Natural killer cell treated with Interleukin-12 subunit alpha and Interleukin-12 subunit beta and Interleukin-15 and Interleukin-18, amount 100 ng/mL, for 72 hours (primary cell): ENCODE measurements around the gene SUCLG2. TPM values are rescaled to one million over a fixed set of nuclear protein-coding genes. Genes with fewer than 3 reads are reported as not detected.
"Not testable (repeated sequence)": the region's sequence is repeated elsewhere in the genome, so short reads cannot be mapped to it uniquely, and the experiment has no call there.

Experiments
- ATAC-seq, 2 donors: fragments of 150-1000 bp; cut with Tn5 transposase in 1 of 2; sonication (Bioruptor Pico), chemical (Tn5 transposase) in 1 of 2; 2 replicates each; pipeline ENCODE4 v1.10.0; 2021
- DNase-seq: peaks from one replicate; pipeline ENCODE4 v3.0.0; 2022; ENCODE audit warnings: low spot score
- H3K27ac Mint-ChIP-seq, 2 donors: 1 replicate in 1 of 2; 2 replicates in 1 of 2; pipeline ENCODE4 v1.8.0; 2022; ENCODE audit warnings: mixed read lengths in 2 of 2, mild to moderate bottlenecking in 1 of 2, moderate library complexity in 1 of 2
- H3K27me3 Mint-ChIP-seq, 2 donors: 1 replicate in 1 of 2; 2 replicates in 1 of 2; pipeline ENCODE4 v1.8.0; 2022; ENCODE audit warnings: mixed read lengths in 2 of 2
- H3K36me3 Mint-ChIP-seq: one replicate; pipeline ENCODE4 v1.8.0; 2022; ENCODE audit warnings: mixed read lengths
- H3K4me1 Mint-ChIP-seq, 2 donors: 1 replicate in 1 of 2; 2 replicates in 1 of 2; pipeline ENCODE4 v1.8.0; 2022; ENCODE audit warnings: low read depth in 2 of 2, mixed read lengths in 2 of 2, mild to moderate bottlenecking in 1 of 2
- H3K4me3 Mint-ChIP-seq: one replicate; pipeline ENCODE4 v1.8.0; 2022; ENCODE audit warnings: mixed read lengths
- H3K9me3 Mint-ChIP-seq: 2 replicates; pipeline ENCODE4 v1.8.0; 2022; ENCODE audit warnings: mixed read lengths
- total RNA-seq, 2 donors: library from RNA; stranded (reverse); gene quantifications; one replicate each; pipeline ENCODE4 v1.2.3, GENCODE V29; 2022

Gene SUCLG2
- total RNA-seq, 2 donors from 2014 or later: 18.9 to 28.2 TPM

DNA sequence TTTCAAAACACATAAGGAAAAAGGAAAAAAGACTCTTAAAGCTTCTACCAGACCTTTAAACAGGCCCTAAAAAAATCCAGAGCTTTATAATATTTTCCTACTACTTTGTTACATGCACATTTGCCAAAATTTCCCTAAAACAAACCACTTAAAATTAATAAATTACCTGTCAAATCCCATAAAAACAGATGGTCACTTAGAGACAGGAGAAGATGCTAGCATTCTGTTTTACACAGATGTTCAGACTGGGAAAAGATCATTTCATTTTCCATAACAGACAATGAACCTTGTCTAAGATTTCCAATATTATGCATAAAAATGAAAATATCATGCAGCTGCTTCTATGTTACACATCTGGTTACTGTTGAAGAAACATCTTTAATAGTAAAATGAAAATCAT lies 66.6 kb downstream of the SUCLG2 start:
- no peaks in the 10 kb centered on the region for H3K9me3 Mint-ChIP-seq
- ATAC-seq (no peak), DNase-seq (no peak)
- H3K4me3 Mint-ChIP-seq: no peak overlapping the region
- H3K27me3 Mint-ChIP-seq: no peaks in the 10 kb centered on the region
- no peak overlapping the region for H3K27ac Mint-ChIP-seq
- H3K36me3 Mint-ChIP-seq: peaks cover 10% of the 10 kb centered on the region
- H3K4me1 Mint-ChIP-seq: peaks cover 25 to 33% of the 10 kb centered on the region in 2 donors

DNA sequence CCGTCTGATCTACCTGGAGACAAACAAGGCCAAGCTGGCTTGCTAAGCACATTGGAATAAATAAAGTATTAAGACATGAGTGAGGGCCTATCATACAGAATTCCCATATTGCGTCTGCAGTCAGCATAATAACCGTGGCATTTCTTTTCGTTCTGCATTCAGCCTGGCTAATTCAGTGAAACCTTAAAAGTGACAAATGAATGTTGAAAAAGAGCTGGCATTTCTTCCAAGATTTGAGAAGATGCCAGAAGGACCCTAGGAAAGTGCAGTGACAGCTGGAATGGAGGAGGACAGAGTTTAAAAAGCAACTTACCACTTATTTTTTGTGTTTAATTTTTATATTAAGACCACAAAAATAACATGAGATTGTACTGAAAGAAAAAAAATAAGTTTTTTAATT lies 67.1 kb downstream of the SUCLG2 start:
- Mint-ChIP-seq H3K4me1 (peaks cover 30 to 36% of the 10 kb centered on the region in 2 donors), H3K27me3 (no peaks in the 10 kb centered on the region), H3K27ac (peak overlapping the region in 1 of 2 donors; percentile 3), H3K9me3 (no peaks in the 10 kb centered on the region), H3K4me3 (no peak overlapping the region), H3K36me3 (peaks cover 15% of the 10 kb centered on the region)
- ATAC-seq: no peak
- DNase-seq: no peak

DNA sequence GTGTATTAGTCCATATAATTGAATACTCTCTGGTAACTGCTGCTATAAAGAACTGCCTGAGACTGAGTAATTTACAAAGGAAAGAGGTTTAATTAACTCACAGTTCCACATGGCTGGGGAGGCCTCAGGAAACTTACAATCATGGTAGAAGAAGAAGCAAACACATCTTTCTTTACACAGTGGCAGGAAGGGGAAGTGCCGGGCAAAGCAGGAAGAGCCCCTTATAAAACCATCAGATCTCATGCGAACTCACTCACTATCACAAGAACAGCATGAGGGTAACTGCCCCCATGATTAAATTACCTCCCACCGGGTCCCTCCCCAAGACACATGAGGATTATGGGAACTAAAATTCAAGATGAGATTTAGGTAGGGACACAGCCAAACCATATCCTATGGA lies 69.8 kb downstream of the SUCLG2 start:
- H3K27me3 Mint-ChIP-seq, ATAC-seq, H3K4me3 Mint-ChIP-seq, H3K27ac Mint-ChIP-seq, H3K9me3 Mint-ChIP-seq, DNase-seq: not testable (repeated sequence)
- Mint-ChIP-seq H3K4me1 (peaks cover 31 to 32% of the 10 kb centered on the region in 2 donors), H3K36me3 (peaks cover 17% of the 10 kb centered on the region)

DNA sequence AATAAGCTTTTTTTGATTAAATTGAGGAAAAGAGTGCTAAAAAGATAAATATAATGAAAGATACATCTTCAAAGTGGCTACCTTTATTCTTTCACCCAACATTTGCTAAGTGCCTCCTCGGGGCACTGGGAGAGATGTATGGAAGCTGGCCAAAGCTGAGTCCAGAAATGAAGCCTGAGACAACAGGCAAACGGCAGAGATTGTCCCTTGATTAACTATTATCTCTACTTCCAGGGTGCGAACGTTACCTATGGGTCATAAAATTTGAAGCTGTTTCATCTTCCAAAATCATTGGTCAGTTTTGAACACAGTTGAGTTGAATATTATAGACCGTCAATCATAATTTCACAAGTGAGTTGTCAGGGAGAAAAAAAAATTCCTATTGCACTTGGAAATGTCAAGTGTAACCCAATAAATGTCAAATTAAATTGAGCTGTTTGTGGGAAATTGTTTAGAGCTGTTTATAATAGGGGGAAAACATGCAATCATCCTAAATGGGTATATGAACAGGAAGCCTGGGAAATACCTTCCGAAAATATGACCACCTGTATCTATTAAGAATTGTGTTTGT lies 73.9 kb downstream of the SUCLG2 start:
- no peak overlapping the region for H3K27ac Mint-ChIP-seq
- ATAC-seq (no peak), DNase-seq (no peak)
- no peak overlapping the region for H3K4me3 Mint-ChIP-seq
- H3K9me3 Mint-ChIP-seq: no peaks in the 10 kb centered on the region
- no peaks in the 10 kb centered on the region for H3K27me3 Mint-ChIP-seq
- H3K36me3 Mint-ChIP-seq: peaks cover 12% of the 10 kb centered on the region
- peaks cover 24 to 31% of the 10 kb centered on the region in 2 donors for H3K4me1 Mint-ChIP-seq

GRCh38 chr3:67578416-67578815 lies 76.0 kb downstream of the SUCLG2 start:
- ATAC-seq: no peak
- Mint-ChIP-seq H3K36me3 (peaks cover 8% of the 10 kb centered on the region), H3K27ac (no peak overlapping the region)

DNA sequence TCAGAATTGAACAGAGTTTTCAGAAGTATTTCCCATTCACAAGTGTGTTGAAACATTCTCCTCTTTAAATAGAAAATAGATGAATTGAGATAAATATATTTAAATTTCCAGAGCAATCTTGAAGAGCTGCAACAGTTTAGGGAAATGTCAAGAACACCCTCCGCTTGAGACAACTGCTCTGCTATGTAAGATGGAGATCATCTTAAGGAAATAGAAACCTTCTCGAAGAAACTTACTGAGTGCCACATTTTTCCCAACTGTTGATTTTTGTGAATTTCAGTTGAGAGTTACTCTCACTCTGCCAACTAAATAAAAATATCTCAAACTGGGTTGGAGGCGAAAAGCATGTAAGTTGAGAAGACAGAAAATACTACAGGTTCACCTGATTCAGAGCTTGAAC lies 78.0 kb downstream of the SUCLG2 start:
- Mint-ChIP-seq H3K27ac (no peak overlapping the region), H3K9me3 (no peaks in the 10 kb centered on the region), H3K4me3 (no peak overlapping the region), H3K36me3 (peaks cover 11% of the 10 kb centered on the region), H3K4me1 (peaks cover 15 to 21% of the 10 kb centered on the region in 2 donors), H3K27me3 (no peaks in the 10 kb centered on the region)
- DNase-seq: no peak
- ATAC-seq: no peak

More at GRCh38 chr3:67578416-67578815, 76.0 kb downstream of the SUCLG2 start:
- DNase-seq: no peak
- peaks cover 17 to 19% of the 10 kb centered on the region in 2 donors for H3K4me1 Mint-ChIP-seq
- no peaks in the 10 kb centered on the region for H3K9me3 Mint-ChIP-seq
- no peaks in the 10 kb centered on the region for H3K27me3 Mint-ChIP-seq
- no peak overlapping the region for H3K4me3 Mint-ChIP-seq

GRCh38 chr3:67569324-67569723 lies 85.1 kb downstream of the SUCLG2 start:
- H3K36me3 Mint-ChIP-seq: peaks cover 20% of the 10 kb centered on the region

DNA sequence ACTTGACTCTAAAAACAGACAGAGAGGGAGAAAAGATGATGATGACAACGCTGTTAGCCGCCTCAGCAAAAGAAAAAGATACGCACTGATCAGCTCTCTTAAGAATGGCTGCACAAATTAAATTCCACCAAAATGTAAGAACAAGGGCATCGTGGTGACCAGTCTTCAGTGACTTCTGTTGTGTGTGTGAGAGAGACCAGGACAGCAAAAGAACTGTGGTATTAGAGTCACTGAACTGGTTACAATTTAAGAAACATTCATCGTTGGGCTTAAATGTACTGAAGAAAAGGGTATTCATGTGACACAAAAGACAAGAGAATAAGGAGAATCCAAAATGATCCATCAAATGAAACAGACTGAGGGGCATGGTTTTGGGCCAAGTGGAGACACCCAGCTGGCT lies 86.5 kb downstream of the SUCLG2 start:
- no peak for DNase-seq

More at GRCh38 chr3:67569324-67569723, 85.1 kb downstream of the SUCLG2 start:
- no peak for DNase-seq
- H3K9me3 Mint-ChIP-seq: no peaks in the 10 kb centered on the region
- H3K27me3 Mint-ChIP-seq: no peaks in the 10 kb centered on the region
- no peak overlapping the region for H3K4me3 Mint-ChIP-seq
- no peak for ATAC-seq
- H3K27ac Mint-ChIP-seq: no peak overlapping the region
- H3K4me1 Mint-ChIP-seq: peaks cover 26 to 30% of the 10 kb centered on the region in 2 donors

DNA sequence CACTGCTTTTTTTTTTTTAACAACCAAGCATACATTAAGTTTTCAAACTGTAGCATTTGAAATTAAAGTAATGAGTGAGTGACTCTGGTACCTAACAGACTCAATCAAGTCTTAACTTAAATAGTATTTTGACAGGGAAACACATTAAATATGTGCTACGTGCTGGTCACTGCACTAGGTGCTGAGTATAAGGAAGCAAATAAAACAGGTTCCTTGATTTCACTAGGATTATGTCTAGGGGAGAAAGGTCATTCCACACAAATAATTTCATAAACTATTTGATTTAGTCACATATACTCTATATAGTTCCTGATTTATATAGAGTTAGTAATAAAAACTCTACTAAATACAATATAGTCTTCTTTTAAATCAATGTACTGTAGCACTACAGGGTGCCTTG lies 89.4 kb downstream of the SUCLG2 start:
- H3K27me3 Mint-ChIP-seq: no peaks in the 10 kb centered on the region
- ATAC-seq (no peak), DNase-seq (no peak)
- peaks cover 6% of the 10 kb centered on the region for H3K36me3 Mint-ChIP-seq
- peaks cover 14 to 29% of the 10 kb centered on the region in 2 donors for H3K4me1 Mint-ChIP-seq
- H3K27ac Mint-ChIP-seq: no peak overlapping the region
- no peak overlapping the region for H3K4me3 Mint-ChIP-seq
- H3K9me3 Mint-ChIP-seq: no peaks in the 10 kb centered on the region

More for the DNA sequence above, 86.5 kb downstream of the SUCLG2 start:
- Mint-ChIP-seq H3K36me3 (peaks cover 20% of the 10 kb centered on the region), H3K27ac (no peak overlapping the region), H3K4me3 (no peak overlapping the region), H3K9me3 (no peaks in the 10 kb centered on the region), H3K27me3 (no peaks in the 10 kb centered on the region), H3K4me1 (peaks cover 24 to 29% of the 10 kb centered on the region in 2 donors)
- ATAC-seq: no peak

DNA sequence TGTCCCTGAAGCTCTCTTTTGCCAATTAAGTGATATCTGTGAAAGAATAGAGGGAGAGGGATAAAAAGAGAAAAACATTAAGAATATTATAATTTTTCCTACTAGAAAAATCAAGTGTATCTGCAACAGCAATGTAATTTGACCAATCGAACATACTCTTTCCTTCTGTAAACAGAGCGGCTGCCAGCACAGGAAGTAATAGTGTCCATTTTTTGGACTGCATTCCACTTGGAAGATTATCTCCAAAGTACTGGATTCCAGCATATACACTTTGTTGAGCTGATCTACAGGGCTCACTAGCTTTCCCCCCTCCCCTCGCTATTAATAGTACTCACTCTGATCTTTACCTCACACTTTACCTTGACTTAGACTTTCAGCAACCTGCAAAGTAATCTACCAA lies 90.4 kb downstream of the SUCLG2 start:
- H3K27ac Mint-ChIP-seq: no peak overlapping the region
- H3K4me1 Mint-ChIP-seq: peaks cover 18 to 29% of the 10 kb centered on the region in 2 donors
- no peak for DNase-seq
- peaks cover 6% of the 10 kb centered on the region for H3K36me3 Mint-ChIP-seq
- H3K9me3 Mint-ChIP-seq: no peaks in the 10 kb centered on the region
- H3K27me3 Mint-ChIP-seq: no peaks in the 10 kb centered on the region
- no peak overlapping the region for H3K4me3 Mint-ChIP-seq
- no peak for ATAC-seq

DNA sequence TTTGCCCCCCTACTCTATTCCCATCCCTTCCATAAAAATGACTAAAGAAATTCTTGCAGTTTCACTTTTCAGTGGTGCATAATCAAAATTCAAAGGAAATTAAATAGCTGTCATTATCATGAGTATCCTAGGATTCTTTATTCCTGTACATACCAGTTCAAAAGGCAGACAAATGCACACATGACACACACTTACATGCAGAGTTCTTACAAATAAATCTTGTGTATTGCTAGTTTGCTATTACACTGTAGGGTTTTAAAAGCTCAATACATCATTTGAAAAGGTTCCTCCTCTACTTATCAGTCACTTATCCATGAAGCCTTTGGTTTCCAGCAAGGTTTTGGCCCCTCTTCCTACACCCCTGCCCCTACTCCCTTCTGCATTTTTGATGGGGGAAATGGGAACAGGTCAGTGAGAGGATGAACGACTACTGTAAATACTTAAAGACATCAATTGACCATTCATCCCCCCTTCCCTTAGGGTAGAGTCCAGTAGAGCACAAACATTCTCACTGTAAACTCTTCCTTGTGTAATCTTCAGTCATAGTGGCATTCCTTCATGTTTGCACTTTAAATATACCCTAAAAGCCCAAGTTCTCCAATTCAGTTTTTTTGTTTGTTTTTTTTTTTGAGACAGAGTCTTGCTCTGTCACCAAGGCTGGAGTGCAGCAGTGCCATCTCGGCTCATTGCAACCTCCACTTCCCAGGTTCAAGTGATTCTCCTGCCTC lies 92.6 kb downstream of the SUCLG2 start:
- no peak for DNase-seq
- H3K4me3 Mint-ChIP-seq: no peak overlapping the region
- H3K27ac Mint-ChIP-seq: no peak overlapping the region
- ATAC-seq: no peak
- H3K4me1 Mint-ChIP-seq: peaks cover 13 to 24% of the 10 kb centered on the region in 2 donors
- no peaks in the 10 kb centered on the region for H3K36me3 Mint-ChIP-seq
- no peaks in the 10 kb centered on the region for H3K27me3 Mint-ChIP-seq
- no peaks in the 10 kb centered on the region for H3K9me3 Mint-ChIP-seq

DNA sequence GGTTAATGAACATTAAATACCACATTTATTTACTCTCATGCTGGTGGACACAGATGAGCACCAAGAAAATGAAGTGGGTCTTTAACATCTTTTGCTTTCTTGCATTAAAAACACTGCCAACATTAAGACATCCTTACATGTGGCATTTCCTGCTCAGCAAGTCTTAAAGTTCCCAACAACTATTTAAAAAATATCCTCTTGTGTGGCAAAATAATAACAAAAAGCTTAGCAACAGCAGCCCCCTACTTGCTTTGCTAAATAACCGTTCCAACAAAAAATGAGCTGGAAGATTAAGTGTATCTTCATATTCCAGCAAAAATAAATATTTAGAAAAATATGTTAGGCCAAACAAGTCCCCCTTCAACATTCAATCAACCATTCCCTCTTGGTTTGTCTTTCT lies 93.1 kb downstream of the SUCLG2 start:
- Mint-ChIP-seq H3K27ac (no peak overlapping the region), H3K36me3 (no peaks in the 10 kb centered on the region), H3K4me3 (no peak overlapping the region), H3K9me3 (no peaks in the 10 kb centered on the region), H3K4me1 (peaks cover 13 to 24% of the 10 kb centered on the region in 2 donors), H3K27me3 (no peaks in the 10 kb centered on the region)
- DNase-seq: no peak
- ATAC-seq: no peak

DNA sequence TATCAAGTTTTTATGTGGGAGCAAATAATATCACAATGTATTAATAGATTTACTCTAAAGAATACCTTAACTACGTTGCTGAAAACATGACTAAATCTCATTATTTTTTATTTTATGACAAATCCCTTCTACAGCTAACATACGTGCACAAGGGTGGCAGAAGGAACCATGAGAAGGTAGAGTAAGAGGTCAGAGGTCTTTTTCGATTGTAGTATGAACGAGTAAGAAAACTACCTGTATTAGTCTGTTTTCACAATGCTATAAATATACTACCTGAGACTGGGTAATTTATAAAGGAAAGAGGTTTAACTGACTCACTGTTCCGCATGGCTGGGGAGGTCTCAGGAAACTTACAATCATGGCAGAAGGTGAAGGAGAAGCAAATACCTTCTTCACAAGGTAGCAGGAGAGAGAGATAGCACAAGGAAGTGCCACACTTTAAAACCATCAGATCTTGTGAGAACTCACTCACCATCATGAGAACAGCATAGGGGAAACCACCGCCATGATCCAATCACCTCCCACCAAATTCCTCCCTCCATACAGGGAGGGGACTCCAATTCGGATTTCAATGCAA lies 95.3 kb downstream of the SUCLG2 start:
- no peak overlapping the region for H3K27ac Mint-ChIP-seq
- no peaks in the 10 kb centered on the region for H3K27me3 Mint-ChIP-seq
- peaks cover 16 to 22% of the 10 kb centered on the region in 2 donors for H3K4me1 Mint-ChIP-seq
- H3K36me3 Mint-ChIP-seq: no peaks in the 10 kb centered on the region
- no peak overlapping the region for H3K4me3 Mint-ChIP-seq
- ATAC-seq: no peak
- no peaks in the 10 kb centered on the region for H3K9me3 Mint-ChIP-seq
- DNase-seq: no peak

GRCh38 chr3:67558426-67558825 lies 96.0 kb downstream of the SUCLG2 start:
- ATAC-seq (no peak), DNase-seq (no peak)
- no peaks in the 10 kb centered on the region for H3K36me3 Mint-ChIP-seq
- no peak overlapping the region for H3K4me3 Mint-ChIP-seq
- no peaks in the 10 kb centered on the region for H3K27me3 Mint-ChIP-seq
- no peaks in the 10 kb centered on the region for H3K9me3 Mint-ChIP-seq
- peaks cover 15 to 22% of the 10 kb centered on the region in 2 donors for H3K4me1 Mint-ChIP-seq
- no peak overlapping the region for H3K27ac Mint-ChIP-seq
